Spleen (tissue), 11 donors: Measurements from ENCODE around the gene DCP2. TPM values are rescaled to one million over a fixed set of nuclear protein-coding genes. Genes with fewer than 3 reads are reported as not detected.
A peak's percentile ranks its signal among the peaks of the same experiment; 100 is the strongest.

Experiments used
- DNase-seq: peaks from one replicate; pipeline ENCODE4 v3.0.0-alpha.2; 2020
- H3K27ac ChIP-seq, 8 donors: fragments of 200-600 bp; sonication (generic) in 7 of 8; 1 replicate in 4 of 8; 2 replicates in 4 of 8; pipeline versions ENCODE4 v1.5.0 to v1.8.0; 2016 to 2021; ENCODE audit warnings: inconsistent platforms in 4 of 8, mild to moderate bottlenecking in 4 of 8, moderate library complexity in 1 of 8
- H3K27me3 ChIP-seq, 7 donors: fragments of 200-600 bp; sonication (generic) in 6 of 7; replicated peaks in 1 of 7; 1 replicate in 4 of 7; 2 replicates in 3 of 7; pipeline versions ENCODE4 v1.5.0 to v1.8.0; 2016 to 2021; ENCODE audit warnings: inconsistent platforms in 3 of 7, mild to moderate bottlenecking in 1 of 7
- H3K36me3 ChIP-seq, 6 donors: fragments of 200-600 bp; sonication (generic) in 5 of 6; 1 replicate in 4 of 6; 2 replicates in 2 of 6; pipeline versions ENCODE4 v1.5.0 to v1.8.0; 2016 to 2021; ENCODE audit warnings: inconsistent platforms in 2 of 6
- H3K4me1 ChIP-seq, 6 donors: fragments of 200-600 bp; sonication (generic) in 5 of 6; 1 replicate in 3 of 6; 2 replicates in 3 of 6; pipeline versions ENCODE4 v1.5.0 to v1.8.0; 2016 to 2021; ENCODE audit warnings: inconsistent platforms in 3 of 6
- H3K4me3 ChIP-seq, 8 donors: fragments of 200-600 bp; sonication (generic) in 7 of 8; 1 replicate in 4 of 8; 2 replicates in 4 of 8; pipeline versions ENCODE4 v1.5.0 to v1.8.0; 2016 to 2021; ENCODE audit warnings: inconsistent platforms in 4 of 8, mild to moderate bottlenecking in 4 of 8, moderate library complexity in 2 of 8
- H3K9me3 ChIP-seq, 8 donors: fragments of 200-600 bp; sonication (generic) in 7 of 8; 1 replicate in 4 of 8; 2 replicates in 4 of 8; pipeline versions ENCODE4 v1.5.0 to v1.8.0; 2016 to 2021; ENCODE audit warnings: inconsistent platforms in 4 of 8
- POLR2A ChIP-seq, 3 donors: fragments of 450-650 bp; IDR thresholded peaks; one replicate each; pipeline ENCODE4 v1.5.1; 2017; ENCODE audit warnings: antibody characterized with exemption in 3 of 3, mild to moderate bottlenecking in 1 of 3
- POLR2AphosphoS5 ChIP-seq, 3 donors: sonication (generic); formaldehyde crosslinking; IDR thresholded peaks; one replicate each; pipeline ENCODE4 v1.5.1; 2017; ENCODE audit warnings: antibody characterized with exemption in 3 of 3
- WGBS, 5 donors: extraction: QIAGEN DNeasy Blood & Tissue Kit in 3 of 5; methylation state at CpG; one replicate each; pipeline versions ENCODE4 v1.1.5 to v1.1.7; 2013 to 2018; 5-methylcytosine and 5-hydroxymethylcytosine counted together
- intact Hi-C: fragments of 100-400 bp; cut with DNase I; formaldehyde crosslinking; loops from one replicate; pipeline ENCODE4 v1.15.0; 2023; ENCODE audit warnings: low total_unique reads
- polyA plus RNA-seq, 3 donors: library from polyadenylated mRNA; stranded (reverse); fragments of 200-250 nt; gene quantifications; one replicate each; pipeline ENCODE4 v1.2.1, GENCODE V29; 2013
- total RNA-seq, 7 donors: library from RNA; depleted of rRNA in 3 of 7; stranded (reverse); fragments of >200 nt in 3 of 7; fragmentation: NEBNext Ultra II Directional in 4 of 7; extraction: Animal tissue kit (Norgen Biotek cat#: 25700) in 4 of 7; gene quantifications; one replicate each; pipeline versions ENCODE4 v1.1.0 to v1.2.1, GENCODE V29; 2016 to 2021
- TF ChIP-seq, protein P1 (sequence below), 11 experiments: fragments of 200-600 bp in 7 of 11; fragments of 450-650 bp in 4 of 11; sonication (generic) in 4 of 11; IDR thresholded peaks in 8 of 11; conservative IDR thresholded peaks in 3 of 11; 1 replicate in 7 of 11; 2 replicates in 4 of 11; pipeline versions ENCODE4 v1.4.0 to v1.8.0; 2016 to 2021; ENCODE audit warnings: antibody characterized with exemption in 11 of 11, inconsistent platforms in 4 of 11, mild to moderate bottlenecking in 1 of 11
- donor health status: healthy with polysubstance abuse.
- donor health status: DM: no; HTN: no; CAD: no; lungs with moderate emphysema.
- donor health status: DM: no; HTN: no; CAD: no.
- donor health status: Bipolar disorder and iron deficiency.
- donor health status: healthy.
- donor health status: DM: no; HTN: no; CAD: no.
- donor health status: DM: yes; HTN: yes; CAD: no.

Gene DCP2
- total and polyA plus RNA-seq, 10 donors = 17.5 to 110 (median 78.4) TPM

DNA sequence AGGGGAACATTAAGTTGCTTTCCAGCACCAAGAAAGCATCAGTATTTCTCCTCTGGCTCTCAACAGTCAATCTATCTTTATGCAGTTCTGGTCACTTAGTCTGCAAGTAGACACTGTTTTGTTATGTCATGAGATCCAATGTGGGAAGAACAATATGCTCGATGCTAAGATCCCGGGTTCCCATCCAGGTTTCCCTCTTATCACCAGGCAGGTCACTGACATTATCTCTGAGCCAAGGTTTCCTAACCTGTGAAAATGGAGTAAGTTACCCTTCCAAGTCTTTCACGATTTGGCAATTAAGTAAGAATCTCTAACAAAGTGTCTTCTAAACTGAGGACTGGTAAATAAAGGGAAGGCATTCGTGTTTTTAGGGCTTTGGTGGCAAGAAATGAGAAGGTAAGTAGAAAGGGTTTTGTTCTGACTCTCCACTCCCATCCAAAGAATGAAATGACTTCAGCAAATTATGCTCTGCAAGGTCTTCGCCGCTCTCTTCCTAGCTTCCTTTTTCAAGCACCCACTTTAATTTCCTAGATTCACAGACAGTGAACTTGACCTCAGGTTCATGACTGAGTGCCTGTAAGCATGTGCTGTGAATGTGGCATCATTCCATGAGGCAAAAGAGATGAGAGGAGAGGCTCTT is 86.4 kb downstream of the DCP2 start:
- Histone ChIP-seq H3K27ac (peak overlapping the region in 1 of 8 donors; percentile 12), H3K36me3 (peaks cover 0 to 29% (median 0%) of the 10 kb centered on the region in 6 donors), H3K4me1 (peaks cover 0 to 16% (median 0%) of the 10 kb centered on the region in 6 donors), H3K9me3 (no peaks in the 10 kb centered on the region), H3K4me3 (no peak overlapping the region), H3K27me3 (no peaks in the 10 kb centered on the region)
- TF ChIP-seq POLR2AphosphoS5 (IDR thresholded peaks at IDR 0.05) (no peak), POLR2A (IDR thresholded peaks at IDR 0.05) (no peak)
- TF ChIP-seq, protein P1, sequence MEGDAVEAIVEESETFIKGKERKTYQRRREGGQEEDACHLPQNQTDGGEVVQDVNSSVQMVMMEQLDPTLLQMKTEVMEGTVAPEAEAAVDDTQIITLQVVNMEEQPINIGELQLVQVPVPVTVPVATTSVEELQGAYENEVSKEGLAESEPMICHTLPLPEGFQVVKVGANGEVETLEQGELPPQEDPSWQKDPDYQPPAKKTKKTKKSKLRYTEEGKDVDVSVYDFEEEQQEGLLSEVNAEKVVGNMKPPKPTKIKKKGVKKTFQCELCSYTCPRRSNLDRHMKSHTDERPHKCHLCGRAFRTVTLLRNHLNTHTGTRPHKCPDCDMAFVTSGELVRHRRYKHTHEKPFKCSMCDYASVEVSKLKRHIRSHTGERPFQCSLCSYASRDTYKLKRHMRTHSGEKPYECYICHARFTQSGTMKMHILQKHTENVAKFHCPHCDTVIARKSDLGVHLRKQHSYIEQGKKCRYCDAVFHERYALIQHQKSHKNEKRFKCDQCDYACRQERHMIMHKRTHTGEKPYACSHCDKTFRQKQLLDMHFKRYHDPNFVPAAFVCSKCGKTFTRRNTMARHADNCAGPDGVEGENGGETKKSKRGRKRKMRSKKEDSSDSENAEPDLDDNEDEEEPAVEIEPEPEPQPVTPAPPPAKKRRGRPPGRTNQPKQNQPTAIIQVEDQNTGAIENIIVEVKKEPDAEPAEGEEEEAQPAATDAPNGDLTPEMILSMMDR (IDR thresholded peaks at IDR 0.05 in 8 of 11, conservative IDR thresholded peaks at IDR 0.05 in 3 of 11) = no peak
- no peak for DNase-seq
- 65 to 83% (median 78%) methylated on average over 6 of the region's 6 CpGs for WGBS, 5 donors
- intact Hi-C loops = no loop called here

DNA sequence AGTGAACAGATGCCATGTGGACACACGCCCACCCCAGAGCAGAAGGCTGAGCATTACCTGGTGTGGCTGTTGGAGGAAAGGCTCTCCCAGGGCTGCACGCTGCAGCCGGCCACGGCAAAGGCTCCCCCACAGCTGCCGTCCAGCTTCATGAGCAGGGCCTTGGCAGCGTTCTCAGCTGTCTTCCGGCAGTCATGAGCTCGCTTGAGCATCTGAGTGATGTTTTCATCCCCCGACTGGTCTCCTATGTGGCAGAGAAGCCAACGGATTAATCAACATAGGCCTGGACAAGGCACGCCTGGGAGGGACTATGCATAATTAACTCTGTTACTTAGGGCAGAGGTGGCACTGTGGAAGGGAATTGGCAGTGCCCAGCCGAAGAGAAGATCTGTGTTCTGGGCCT is 87.3 kb downstream of the DCP2 start:
- intact Hi-C loops = no loop called here
- Histone ChIP-seq H3K4me3 (no peak overlapping the region), H3K4me1 (peaks cover 0 to 16% (median 0%) of the 10 kb centered on the region in 6 donors), H3K36me3 (peaks cover 0 to 33% (median 0%) of the 10 kb centered on the region in 6 donors), H3K27ac (no peak overlapping the region), H3K9me3 (no peaks in the 10 kb centered on the region), H3K27me3 (no peaks in the 10 kb centered on the region)
- no peak for DNase-seq
- WGBS, 5 donors = 76 to 92% (median 83%) methylated on average over 7 to 12 of the region's 12 CpGs
- TF ChIP-seq POLR2A (IDR thresholded peaks at IDR 0.05) (no peak), POLR2AphosphoS5 (IDR thresholded peaks at IDR 0.05) (no peak)
- TF ChIP-seq, protein P1 (IDR thresholded peaks at IDR 0.05 in 8 of 11, conservative IDR thresholded peaks at IDR 0.05 in 3 of 11) = no peak

GRCh38 chr5:113064806-113065205 is 88.2 kb downstream of the DCP2 start:
- H3K9me3 ChIP-seq = no peaks in the 10 kb centered on the region
- intact Hi-C loops = no loop called here
- peaks cover 0 to 16% (median 0%) of the 10 kb centered on the region in 6 donors for H3K4me1 ChIP-seq
- H3K27ac ChIP-seq = no peak overlapping the region
- no peaks in the 10 kb centered on the region for H3K27me3 ChIP-seq
- peaks cover 0 to 37% (median 0%) of the 10 kb centered on the region in 6 donors for H3K36me3 ChIP-seq
- TF ChIP-seq POLR2AphosphoS5 (IDR thresholded peaks at IDR 0.05) (no peak), POLR2A (IDR thresholded peaks at IDR 0.05) (no peak)
- TF ChIP-seq, protein P1 (IDR thresholded peaks at IDR 0.05 in 8 of 11, conservative IDR thresholded peaks at IDR 0.05 in 3 of 11) = no peak
- WGBS, 5 donors = 88 to 96% (median 95%) methylated on average over 1 of the region's 1 CpG
- no peak overlapping the region for H3K4me3 ChIP-seq
- DNase-seq = no peak

GRCh38 chr5:113065626-113066025 is 89.0 kb downstream of the DCP2 start:
- intact Hi-C loops = no loop called here
- no peak overlapping the region for H3K4me3 ChIP-seq
- no peaks in the 10 kb centered on the region for H3K27me3 ChIP-seq
- DNase-seq = no peak
- H3K27ac ChIP-seq = no peak overlapping the region
- H3K4me1 ChIP-seq = peaks cover 0 to 16% (median 0%) of the 10 kb centered on the region in 6 donors
- H3K9me3 ChIP-seq = no peaks in the 10 kb centered on the region
- TF ChIP-seq POLR2A (IDR thresholded peaks at IDR 0.05) (no peak), POLR2AphosphoS5 (IDR thresholded peaks at IDR 0.05) (no peak)
- TF ChIP-seq, protein P1 (IDR thresholded peaks at IDR 0.05 in 8 of 11, conservative IDR thresholded peaks at IDR 0.05 in 3 of 11) = no peak
- peaks cover 0 to 37% (median 0%) of the 10 kb centered on the region in 6 donors for H3K36me3 ChIP-seq
- 88 to 95% (median 93%) methylated on average over 2 of the region's 2 CpGs for WGBS, 5 donors
